T-helper 1 cell treated with Interleukin-12 subunit alpha and Interleukin-12 subunit beta and Interleukin-4 antibody, amounts not matched to agents 30 μg/mL and 1 μg/mL, for 36 hours (primary cell): ENCODE data around the gene STARD4.

Experiments used
- H3K27ac Mint-ChIP-seq: one replicate; pipeline ENCODE4 v1.8.0; 2021; ENCODE audit warnings: mild to moderate bottlenecking, mixed read lengths
- H3K27me3 Mint-ChIP-seq: one replicate; pipeline ENCODE4 v1.8.0; 2021; ENCODE audit warnings: low read depth, mixed read lengths
- H3K36me3 Mint-ChIP-seq: one replicate; pipeline ENCODE4 v1.8.0; 2021; ENCODE audit warnings: low read depth, mixed read lengths
- H3K4me1 Mint-ChIP-seq: one replicate; pipeline ENCODE4 v1.8.0; 2021; ENCODE audit warnings: low read depth, mixed read lengths
- H3K4me3 Mint-ChIP-seq: one replicate; pipeline ENCODE4 v1.8.0; 2021; ENCODE audit warnings: mild to moderate bottlenecking, moderate library complexity, mixed read lengths
- H3K9me3 Mint-ChIP-seq: one replicate; pipeline ENCODE4 v1.8.0; 2021; ENCODE audit warnings: mixed read lengths

Gene STARD4

GRCh38 chr5:111509119-111509518, 3.2 kb downstream of the STARD4 start:
- Mint-ChIP-seq H3K4me1 (peaks cover 46% of the 10 kb centered on the region), H3K4me3 (peak overlapping the region; percentile 52), H3K9me3 (no peaks in the 10 kb centered on the region)

GRCh38 chr5:111507276-111507675, 5.1 kb downstream of the STARD4 start:
- peaks cover 44% of the 10 kb centered on the region for H3K4me1 Mint-ChIP-seq
- no peak overlapping the region for H3K4me3 Mint-ChIP-seq
- peaks cover 26% of the 10 kb centered on the region for H3K36me3 Mint-ChIP-seq
- H3K27ac Mint-ChIP-seq: no peak overlapping the region
- no peaks in the 10 kb centered on the region for H3K9me3 Mint-ChIP-seq
- no peaks in the 10 kb centered on the region for H3K27me3 Mint-ChIP-seq

More at GRCh38 chr5:111509119-111509518, 3.2 kb downstream of the STARD4 start:
- H3K27ac Mint-ChIP-seq: no peak overlapping the region
- peaks cover 26% of the 10 kb centered on the region for H3K36me3 Mint-ChIP-seq
- no peaks in the 10 kb centered on the region for H3K27me3 Mint-ChIP-seq

- H3K27ac Mint-ChIP-seq: no peak overlapping the region
- H3K36me3 Mint-ChIP-seq: peaks cover 28% of the 10 kb centered on the region
- H3K4me3 Mint-ChIP-seq: no peak overlapping the region
- peaks cover 42% of the 10 kb centered on the region for H3K4me1 Mint-ChIP-seq
- no peaks in the 10 kb centered on the region for H3K27me3 Mint-ChIP-seq
- no peaks in the 10 kb centered on the region for H3K9me3 Mint-ChIP-seq
Measured at GRCh38 chr5:111505096-111505495, 7.2 kb downstream of the STARD4 start.

- H3K36me3 Mint-ChIP-seq: peaks cover 44% of the 10 kb centered on the region
- H3K9me3 Mint-ChIP-seq: no peaks in the 10 kb centered on the region
- H3K27ac Mint-ChIP-seq: no peak overlapping the region
- no peaks in the 10 kb centered on the region for H3K27me3 Mint-ChIP-seq
- H3K4me3 Mint-ChIP-seq: no peak overlapping the region
- H3K4me1 Mint-ChIP-seq: peaks cover 44% of the 10 kb centered on the region
Measured at GRCh38 chr5:111502956-111503355, 9.4 kb downstream of the STARD4 start.

GRCh38 chr5:111498346-111498745, 14.0 kb downstream of the STARD4 start:
- Mint-ChIP-seq H3K9me3 (no peaks in the 10 kb centered on the region), H3K36me3 (peaks cover 56% of the 10 kb centered on the region), H3K27me3 (no peaks in the 10 kb centered on the region), H3K4me1 (peaks cover 33% of the 10 kb centered on the region), H3K27ac (peak overlapping the region; percentile 70), H3K4me3 (peak overlapping the region; percentile 23)

- Mint-ChIP-seq H3K27ac (no peak overlapping the region), H3K4me3 (no peak overlapping the region), H3K36me3 (peaks cover 48% of the 10 kb centered on the region), H3K9me3 (no peaks in the 10 kb centered on the region), H3K4me1 (peaks cover 26% of the 10 kb centered on the region), H3K27me3 (no peaks in the 10 kb centered on the region)
Measured at GRCh38 chr5:111495159-111495558, 17.2 kb downstream of the STARD4 start.

GRCh38 chr5:111494355-111494999, 17.9 kb downstream of the STARD4 start:
- peak overlapping the region; percentile 65 for H3K27ac Mint-ChIP-seq
- no peak overlapping the region for H3K4me3 Mint-ChIP-seq
- H3K9me3 Mint-ChIP-seq: no peaks in the 10 kb centered on the region
- H3K36me3 Mint-ChIP-seq: peaks cover 47% of the 10 kb centered on the region
- peaks cover 22% of the 10 kb centered on the region for H3K4me1 Mint-ChIP-seq
- no peaks in the 10 kb centered on the region for H3K27me3 Mint-ChIP-seq

- H3K4me1 Mint-ChIP-seq: peaks cover 12% of the 10 kb centered on the region
- H3K4me3 Mint-ChIP-seq: no peak overlapping the region
- H3K27ac Mint-ChIP-seq: peak overlapping the region; percentile 27
- no peaks in the 10 kb centered on the region for H3K9me3 Mint-ChIP-seq
- peaks cover 38% of the 10 kb centered on the region for H3K36me3 Mint-ChIP-seq
- H3K27me3 Mint-ChIP-seq: no peaks in the 10 kb centered on the region
Measured at GRCh38 chr5:111493031-111493430, 19.3 kb downstream of the STARD4 start.

- Mint-ChIP-seq H3K4me1 (peaks cover 6% of the 10 kb centered on the region), H3K27ac (no peak overlapping the region), H3K27me3 (no peaks in the 10 kb centered on the region), H3K9me3 (no peaks in the 10 kb centered on the region), H3K36me3 (peaks cover 32% of the 10 kb centered on the region), H3K4me3 (no peak overlapping the region)
Measured at GRCh38 chr5:111488353-111488752, 24.0 kb downstream of the STARD4 start.

- Mint-ChIP-seq H3K27ac (no peak overlapping the region), H3K9me3 (no peaks in the 10 kb centered on the region), H3K4me1 (peaks cover 6% of the 10 kb centered on the region), H3K4me3 (no peak overlapping the region), H3K27me3 (no peaks in the 10 kb centered on the region), H3K36me3 (peaks cover 32% of the 10 kb centered on the region)
Measured at GRCh38 chr5:111486926-111487325, 25.4 kb downstream of the STARD4 start.

- Mint-ChIP-seq H3K36me3 (peaks cover 34% of the 10 kb centered on the region), H3K9me3 (no peaks in the 10 kb centered on the region), H3K27me3 (no peaks in the 10 kb centered on the region), H3K4me3 (no peak overlapping the region), H3K4me1 (peaks cover 6% of the 10 kb centered on the region), H3K27ac (no peak overlapping the region)
Measured at GRCh38 chr5:111486055-111486454, 26.3 kb downstream of the STARD4 start.

GRCh38 chr5:111480346-111480745, 32.0 kb downstream of the STARD4 start:
- H3K9me3 Mint-ChIP-seq: no peaks in the 10 kb centered on the region
- H3K36me3 Mint-ChIP-seq: peaks cover 21% of the 10 kb centered on the region
- no peaks in the 10 kb centered on the region for H3K27me3 Mint-ChIP-seq
- no peak overlapping the region for H3K27ac Mint-ChIP-seq
- no peaks in the 10 kb centered on the region for H3K4me1 Mint-ChIP-seq
- no peak overlapping the region for H3K4me3 Mint-ChIP-seq

- no peaks in the 10 kb centered on the region for H3K9me3 Mint-ChIP-seq
- H3K36me3 Mint-ChIP-seq: peaks cover 17% of the 10 kb centered on the region
- H3K4me3 Mint-ChIP-seq: no peak overlapping the region
- no peak overlapping the region for H3K27ac Mint-ChIP-seq
- no peaks in the 10 kb centered on the region for H3K4me1 Mint-ChIP-seq
- no peaks in the 10 kb centered on the region for H3K27me3 Mint-ChIP-seq
Measured at GRCh38 chr5:111478898-111479297, 33.4 kb downstream of the STARD4 start.

GRCh38 chr5:111478266-111478665, 34.1 kb downstream of the STARD4 start:
- Mint-ChIP-seq H3K9me3 (no peaks in the 10 kb centered on the region), H3K27ac (no peak overlapping the region), H3K36me3 (peaks cover 17% of the 10 kb centered on the region), H3K4me3 (no peak overlapping the region), H3K4me1 (no peaks in the 10 kb centered on the region), H3K27me3 (no peaks in the 10 kb centered on the region)

GRCh38 chr5:111472579-111472978, 39.8 kb downstream of the STARD4 start:
- H3K27me3 Mint-ChIP-seq: no peaks in the 10 kb centered on the region
- no peak overlapping the region for H3K27ac Mint-ChIP-seq
- H3K9me3 Mint-ChIP-seq: no peaks in the 10 kb centered on the region
- H3K4me3 Mint-ChIP-seq: no peak overlapping the region
- H3K36me3 Mint-ChIP-seq: peaks cover 12% of the 10 kb centered on the region
- peaks cover 4% of the 10 kb centered on the region for H3K4me1 Mint-ChIP-seq

- Mint-ChIP-seq H3K27me3 (no peaks in the 10 kb centered on the region), H3K36me3 (peaks cover 12% of the 10 kb centered on the region), H3K4me1 (peaks cover 4% of the 10 kb centered on the region), H3K4me3 (no peak overlapping the region), H3K27ac (no peak overlapping the region), H3K9me3 (no peaks in the 10 kb centered on the region)
Measured at GRCh38 chr5:111472096-111472495, 40.2 kb downstream of the STARD4 start.
